ENCODE results near the gene C3orf20.

DNA sequence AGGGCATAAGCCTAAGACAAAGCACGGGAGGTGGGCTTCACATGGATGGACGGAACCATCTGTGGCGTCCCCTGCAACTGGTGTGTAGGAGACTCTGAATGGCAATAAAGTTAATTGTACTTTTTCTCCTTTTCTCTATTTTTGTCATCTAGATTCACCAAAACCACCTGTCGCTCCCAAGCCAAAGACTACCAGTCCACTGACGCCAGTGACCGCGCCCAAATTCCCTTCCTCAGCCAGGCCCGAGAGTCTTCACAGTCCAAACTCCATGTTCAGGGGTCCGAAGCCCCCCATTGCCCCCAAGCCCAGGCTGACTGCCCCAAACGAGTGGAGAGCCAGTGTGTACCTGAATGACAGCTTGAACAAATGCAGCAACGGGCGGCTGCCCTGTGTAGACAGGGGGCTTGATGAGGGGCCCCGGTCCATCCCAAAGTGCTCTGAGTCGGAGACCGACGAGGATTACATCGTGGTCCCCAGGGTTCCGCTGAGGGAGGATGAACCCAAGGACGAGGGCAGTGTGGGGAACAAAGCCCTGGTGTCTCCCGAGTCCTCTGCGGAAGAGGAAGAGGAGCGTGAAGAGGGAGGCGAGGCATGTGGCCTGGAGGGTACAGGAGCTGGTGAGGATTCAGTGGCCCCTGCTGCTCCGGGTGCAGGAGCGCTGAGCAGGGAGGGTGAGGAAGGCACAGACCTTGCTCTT is 144.0 kb downstream of the C3orf20 start, which contains the start of gene FGD5:
- TF ChIP-seq CTCF (IDR thresholded peaks at IDR 0.05), result no peak
- no peak for TF ChIP-seq POLR2AphosphoS5 (IDR thresholded peaks at IDR 0.05)

Measured in sigmoid colon (tissue), 4 donors.